Stimulated activated CD8-positive, alpha-beta memory T cell treated with anti-CD3 and anti-CD28 coated beads, Interleukin-4, amount 100 ng/mL, for 24 hours (primary cell): ENCODE data around the gene RPUSD1.
"Not testable (repeated sequence)": the region's sequence is repeated elsewhere in the genome, so short reads cannot be mapped to it uniquely, and the experiment has no call there.

ENCODE experiments used
- DNase-seq: peaks from one replicate; pipeline ENCODE4 v3.0.0-alpha.2; 2020; ENCODE audit warnings: low read depth

RPUSD1 gene

DNA sequence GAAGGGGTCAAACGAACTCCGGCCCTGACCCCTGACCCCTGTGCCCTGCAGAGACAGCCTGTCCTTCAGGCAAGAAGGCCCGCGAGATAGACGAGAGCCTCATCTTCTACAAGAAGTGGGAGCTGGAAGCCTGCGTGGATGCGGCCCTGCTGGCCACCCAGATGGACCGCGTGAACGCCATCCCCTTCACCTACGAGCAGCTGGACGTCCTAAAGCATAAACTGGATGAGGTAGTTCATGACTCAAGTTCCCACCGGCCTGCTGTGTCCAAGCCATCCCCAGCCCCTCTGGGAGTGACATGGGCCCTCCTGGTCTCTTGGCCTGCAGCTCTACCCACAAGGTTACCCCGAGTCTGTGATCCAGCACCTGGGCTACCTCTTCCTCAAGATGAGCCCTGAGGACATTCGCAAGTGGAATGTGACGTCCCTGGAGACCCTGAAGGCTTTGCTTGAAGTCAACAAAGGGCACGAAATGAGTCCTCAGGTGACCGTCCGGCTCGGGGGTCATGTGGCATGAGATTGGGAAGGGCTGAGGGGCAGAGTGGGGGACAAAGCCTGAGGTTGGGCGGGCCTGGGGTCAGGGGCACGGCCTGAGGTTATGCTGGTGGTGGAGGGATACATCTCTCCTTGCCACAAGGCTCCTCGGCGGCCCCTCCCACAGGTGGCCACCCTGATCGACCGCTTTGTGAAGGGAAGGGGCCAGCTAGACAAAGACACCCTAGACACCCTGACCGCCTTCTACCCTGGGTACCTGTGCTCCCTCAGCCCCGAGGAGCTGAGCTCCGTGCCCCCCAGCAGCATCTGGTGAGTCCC is 22.0 kb downstream of the RPUSD1 start:
- DNase-seq, result no peak

DNA sequence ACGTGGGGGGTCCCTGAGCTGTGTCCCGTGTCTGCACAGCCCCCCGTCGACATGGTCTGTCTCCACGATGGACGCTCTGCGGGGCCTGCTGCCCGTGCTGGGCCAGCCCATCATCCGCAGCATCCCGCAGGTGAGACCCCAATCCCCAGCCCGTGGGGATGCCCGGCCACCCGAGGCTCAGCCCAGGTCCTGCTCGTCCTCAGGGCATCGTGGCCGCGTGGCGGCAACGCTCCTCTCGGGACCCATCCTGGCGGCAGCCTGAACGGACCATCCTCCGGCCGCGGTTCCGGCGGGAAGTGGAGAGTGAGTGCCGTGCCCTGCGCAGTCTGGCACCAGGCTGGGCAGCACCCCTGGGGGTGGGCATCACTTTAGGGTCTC is 22.7 kb downstream of the RPUSD1 start:
- DNase-seq, result no peak

DNA sequence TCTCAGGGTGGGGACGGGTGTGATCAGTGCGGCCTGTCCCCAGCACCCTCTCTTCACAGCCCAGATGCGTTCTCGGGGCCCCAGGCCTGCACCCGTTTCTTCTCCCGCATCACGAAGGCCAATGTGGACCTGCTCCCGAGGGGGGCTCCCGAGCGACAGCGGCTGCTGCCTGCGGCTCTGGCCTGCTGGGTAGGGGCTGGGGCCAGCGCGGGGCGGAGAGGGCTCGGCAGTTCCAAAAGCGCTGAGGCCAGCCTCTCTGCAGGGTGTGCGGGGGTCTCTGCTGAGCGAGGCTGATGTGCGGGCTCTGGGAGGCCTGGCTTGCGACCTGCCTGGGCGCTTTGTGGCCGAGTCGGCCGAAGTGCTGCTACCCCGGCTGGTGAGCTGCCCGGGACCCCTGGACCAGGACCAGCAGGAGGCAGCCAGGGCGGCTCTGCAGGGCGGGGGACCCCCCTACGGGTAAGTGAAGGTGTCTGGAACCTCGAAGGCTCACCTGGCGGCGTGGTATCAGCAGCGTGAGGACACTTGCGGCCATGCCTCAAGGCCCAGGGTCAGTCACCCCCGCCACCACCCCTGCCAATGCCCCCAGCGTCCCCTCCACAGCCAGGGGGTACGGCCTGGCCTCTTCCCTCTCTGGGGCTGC is 23.2 kb downstream of the RPUSD1 start:
- no peak for DNase-seq

DNA sequence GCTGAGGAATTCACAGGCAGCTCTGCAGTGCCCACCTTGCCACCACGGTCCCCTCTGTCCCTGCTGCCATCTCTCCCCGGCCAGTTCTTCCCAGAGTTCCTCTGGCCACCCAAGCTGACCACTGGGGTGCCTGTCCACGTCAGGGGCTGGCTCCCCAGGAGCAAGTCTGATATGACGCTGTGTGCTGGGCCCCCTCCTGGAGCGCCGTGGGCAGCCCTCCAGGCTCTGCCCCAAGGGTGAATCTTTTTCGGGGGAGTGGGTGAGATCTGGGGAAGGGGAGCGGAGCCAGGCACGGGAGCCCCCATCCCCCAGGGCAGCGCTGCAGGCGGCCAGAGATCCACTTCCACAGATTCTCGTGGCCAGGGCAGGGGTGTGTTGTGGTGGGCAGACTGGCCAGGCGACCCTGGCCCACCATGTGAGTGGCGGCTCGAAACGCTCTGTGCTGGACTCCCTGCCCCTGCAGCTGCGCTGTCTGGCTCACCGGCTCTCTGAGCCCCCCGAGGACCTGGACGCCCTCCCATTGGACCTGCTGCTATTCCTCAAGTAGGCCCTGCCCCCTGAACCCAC is 23.9 kb downstream of the RPUSD1 start:
- no peak for DNase-seq

DNA sequence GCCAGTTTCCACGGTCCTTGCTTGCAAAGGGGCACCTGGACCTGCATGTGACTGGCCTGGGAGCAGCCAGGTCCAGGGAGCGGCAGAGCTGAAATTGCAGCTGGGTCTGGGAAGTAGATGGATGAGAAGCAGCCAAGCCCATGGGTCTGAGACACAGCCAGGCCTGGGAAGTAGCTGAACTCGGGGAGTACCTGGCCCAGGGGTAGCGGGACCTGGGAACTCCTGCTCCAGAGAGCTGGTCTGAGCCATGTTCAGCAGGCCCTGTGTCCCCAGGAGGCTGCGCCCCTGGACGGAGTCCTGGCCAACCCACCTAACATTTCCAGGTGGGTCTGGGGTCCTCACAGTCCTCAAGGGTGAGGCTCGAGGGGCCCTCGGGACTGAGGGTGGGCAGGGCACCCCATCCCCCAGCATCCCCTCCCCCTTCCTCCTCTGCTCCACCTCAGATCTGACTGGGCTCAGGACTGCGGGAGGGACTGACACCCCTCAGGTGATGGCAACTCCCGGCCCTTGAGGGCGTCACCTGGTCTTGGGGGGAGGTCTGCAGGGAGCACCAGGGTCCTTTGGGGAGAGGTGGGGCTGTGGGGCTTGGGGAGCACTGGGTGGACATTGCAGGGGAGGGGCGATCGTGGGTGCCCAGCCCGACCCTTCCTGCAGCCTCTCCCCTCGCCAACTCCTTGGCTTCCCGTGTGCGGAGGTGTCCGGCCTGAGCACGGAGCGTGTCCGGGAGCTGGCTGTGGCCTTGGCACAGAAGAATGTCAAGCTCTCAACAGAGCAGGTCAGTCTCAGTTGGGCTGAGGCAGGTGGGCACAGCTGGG is 24.6 kb downstream of the RPUSD1 start:
- DNase-seq, result no peak

DNA sequence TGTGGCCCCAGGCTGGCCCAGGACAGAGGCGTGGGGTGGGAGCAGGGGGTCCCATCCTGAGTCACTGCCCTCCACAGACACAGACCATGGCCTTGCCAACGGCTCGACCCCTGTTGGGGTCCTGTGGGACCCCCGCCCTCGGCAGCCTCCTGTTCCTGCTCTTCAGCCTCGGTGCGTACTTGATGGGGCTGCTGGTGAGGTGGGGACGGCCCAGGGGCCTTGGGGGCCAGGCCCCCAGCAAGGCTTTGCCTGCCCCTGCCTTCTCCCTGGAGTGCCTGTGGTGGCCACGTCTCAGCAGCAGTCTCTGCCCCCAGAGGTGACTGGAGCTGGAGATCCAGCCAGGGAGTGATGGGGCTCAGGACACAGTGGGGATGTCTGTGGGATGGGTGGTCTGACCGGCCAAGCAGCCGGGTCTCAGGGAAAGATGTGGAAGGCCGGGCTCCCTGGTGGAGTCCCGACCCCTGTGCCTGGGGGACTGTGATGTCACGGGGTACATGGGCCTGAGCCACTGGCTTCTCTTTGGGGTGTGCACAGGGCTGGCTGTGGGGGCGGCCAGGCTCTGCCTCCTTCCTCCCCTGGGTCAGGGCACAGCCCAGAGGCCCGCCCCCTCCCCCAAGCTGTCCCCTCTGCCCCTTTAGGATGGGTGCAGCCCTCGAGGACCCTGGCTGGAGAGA is 25.4 kb downstream of the RPUSD1 start:
- no peak for DNase-seq

DNA sequence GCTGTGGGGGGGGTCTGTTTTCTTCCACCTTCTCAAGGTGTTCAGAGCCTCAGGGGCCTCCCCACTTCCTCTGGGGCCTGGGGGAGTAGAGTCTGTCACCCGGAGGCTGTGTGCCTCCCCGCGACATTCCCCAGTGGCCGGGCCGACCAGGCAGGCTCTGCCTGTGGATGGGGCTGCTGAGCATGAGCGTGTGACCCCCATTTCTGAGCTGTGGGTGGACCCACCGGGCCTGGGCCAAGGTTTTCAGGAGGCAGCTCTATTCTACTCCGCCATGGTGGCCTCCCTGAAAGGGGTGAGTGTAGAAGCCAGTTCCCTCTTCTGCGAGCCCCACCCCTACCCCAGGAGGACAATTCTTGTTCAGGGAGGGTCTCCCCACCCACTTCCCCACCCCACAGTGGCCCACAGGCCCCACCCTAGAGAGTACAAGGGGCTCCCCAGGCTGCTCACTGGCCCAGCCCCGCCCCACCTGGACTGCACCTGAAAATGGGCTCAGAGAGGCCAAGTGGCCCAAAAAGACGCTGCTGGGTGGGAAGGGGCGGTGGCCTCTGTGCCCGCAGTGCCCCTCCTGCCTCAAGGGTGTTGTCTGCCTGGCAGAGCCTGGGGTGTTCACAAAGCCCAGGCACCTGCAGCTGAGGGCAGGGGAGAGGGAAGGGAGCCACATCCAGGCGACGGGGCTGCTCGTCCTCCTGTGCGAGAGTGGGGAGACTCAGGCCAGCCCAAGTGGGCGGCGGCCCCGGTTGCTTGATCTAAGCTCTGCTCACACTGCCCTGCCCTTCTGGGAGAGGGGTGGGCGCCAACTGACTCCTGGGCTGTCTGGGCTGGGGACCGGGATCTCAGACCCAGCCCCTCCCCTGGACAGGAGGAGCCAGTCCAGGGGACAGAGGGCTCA is 26.3 kb downstream of the RPUSD1 start:
- DNase-seq, result no peak

DNA sequence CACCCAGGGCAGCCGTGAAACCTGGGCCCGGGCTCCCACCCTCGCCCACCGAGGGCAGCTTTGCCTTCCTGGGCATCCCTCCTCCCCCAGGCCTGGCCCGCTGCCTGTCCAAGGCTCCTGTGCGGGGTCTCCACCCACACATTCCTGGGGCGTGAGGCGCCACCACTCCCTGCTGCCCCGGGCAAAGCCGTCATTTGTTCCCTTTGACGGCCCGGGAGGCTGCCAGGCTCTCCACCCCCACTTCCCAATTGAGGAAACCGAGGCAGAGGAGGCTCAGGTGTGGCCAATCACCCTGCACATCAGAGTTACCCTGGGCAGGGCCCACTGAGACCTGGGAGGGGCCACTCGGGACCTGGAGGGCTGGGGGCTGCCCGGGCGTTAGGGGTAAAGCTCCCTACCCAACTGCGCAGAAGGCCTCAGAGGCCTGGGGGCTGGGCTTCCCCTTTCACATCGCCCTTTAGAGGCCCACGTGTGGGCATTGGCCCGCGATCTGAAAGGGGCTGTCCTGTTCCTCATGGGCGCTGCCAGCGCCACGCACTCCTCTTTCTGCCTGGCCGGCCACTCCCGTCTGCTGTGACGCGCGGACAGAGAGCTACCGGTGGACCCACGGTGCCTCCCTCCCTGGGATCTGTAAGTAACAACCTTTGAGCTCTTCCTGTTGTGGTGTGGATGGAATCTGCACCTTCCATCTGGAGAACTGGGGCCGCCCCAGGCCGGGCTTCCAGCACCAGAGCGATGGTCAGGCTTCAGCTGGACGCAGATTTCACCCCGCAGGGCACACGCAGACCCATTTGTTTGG is 27.4 kb downstream of the RPUSD1 start, which contains the start of gene MSLN:
Gene MSLN (plus strand): TSS at position 190 of the 799 bp plus-strand sequence. CDS start 1,947 bp downstream, outside the sequence.
- no peak for DNase-seq

DNA sequence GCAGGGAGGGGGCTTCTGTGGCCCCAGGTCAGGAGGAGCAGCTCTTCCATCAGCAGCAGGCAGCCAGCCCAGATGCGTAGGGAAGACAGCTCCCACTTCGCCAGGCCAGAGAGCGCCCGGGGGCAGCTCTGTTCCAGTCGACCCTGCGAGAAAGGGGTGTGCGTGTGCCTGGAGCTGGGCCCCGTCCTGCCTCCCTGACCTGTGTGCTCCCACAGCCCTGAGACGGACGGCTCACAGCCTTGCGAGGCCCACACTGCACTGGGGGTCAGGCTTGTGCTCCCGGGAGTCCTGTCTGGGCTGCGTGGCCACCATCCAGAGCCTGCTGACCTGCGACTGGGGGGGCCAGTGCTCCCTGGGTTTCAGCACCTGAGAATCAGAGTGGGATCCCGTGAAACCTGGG is 28.1 kb downstream of the RPUSD1 start:
- DNase-seq, result no peak

DNA sequence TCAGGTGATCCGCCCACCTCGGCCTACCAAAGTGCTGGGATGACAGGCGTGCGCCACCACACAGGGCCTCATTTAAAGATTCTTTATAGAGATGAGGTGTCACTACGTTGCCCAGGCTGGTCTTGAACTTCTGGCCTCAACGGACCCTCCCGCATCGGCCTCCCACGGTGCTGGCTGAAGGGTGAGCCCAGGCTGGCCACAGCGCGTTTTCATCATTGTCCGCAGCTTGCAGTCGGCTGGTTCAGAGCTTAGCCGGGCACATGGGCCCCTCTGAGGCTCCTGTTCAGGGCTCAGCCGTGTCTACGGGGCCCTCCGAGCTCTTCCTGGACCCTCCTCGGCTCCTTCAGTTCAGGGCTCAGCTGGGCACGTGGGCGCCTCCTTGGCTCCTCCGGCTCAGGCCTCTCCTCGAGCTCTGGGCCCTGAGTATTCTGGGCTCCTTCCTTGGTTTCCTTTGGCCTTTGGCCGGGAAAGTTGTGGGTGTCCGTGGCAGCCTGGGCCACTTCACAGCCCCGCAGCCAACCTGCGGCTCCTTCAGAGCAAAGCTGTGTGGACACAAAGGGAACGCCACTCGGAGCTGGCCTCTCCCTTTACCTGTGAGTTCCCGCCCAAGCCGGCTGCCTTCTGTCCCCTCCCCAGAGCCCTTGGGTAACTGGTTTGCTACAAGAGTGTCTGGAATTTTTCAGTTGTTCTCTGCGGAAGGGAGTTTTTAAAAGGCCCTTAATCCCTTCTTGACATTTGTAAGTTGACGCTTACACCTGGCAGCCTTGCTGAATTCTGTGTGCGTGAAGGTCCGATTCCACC is 28.9 kb downstream of the RPUSD1 start:
- DNase-seq, result no peak

DNA sequence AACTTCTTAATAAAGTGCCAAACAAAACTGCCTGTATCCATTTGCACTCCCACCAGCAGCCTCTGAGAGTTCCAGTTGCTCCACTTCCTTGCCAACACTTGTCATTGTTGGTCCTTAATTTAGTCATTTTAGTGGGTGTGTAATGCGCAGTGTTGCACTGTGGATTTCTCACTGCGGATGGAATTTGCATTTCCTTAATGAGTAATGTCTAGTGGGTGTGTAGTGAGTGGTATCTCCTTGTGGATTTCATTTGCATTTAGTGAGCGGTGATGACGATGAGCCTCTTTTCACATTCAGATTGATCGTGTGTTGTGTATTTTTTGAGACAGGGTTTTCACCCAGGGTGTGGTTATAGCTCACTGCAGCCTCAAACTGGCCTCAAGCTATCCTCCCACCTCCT is 31.8 kb downstream of the RPUSD1 start:
- no peak for DNase-seq

DNA sequence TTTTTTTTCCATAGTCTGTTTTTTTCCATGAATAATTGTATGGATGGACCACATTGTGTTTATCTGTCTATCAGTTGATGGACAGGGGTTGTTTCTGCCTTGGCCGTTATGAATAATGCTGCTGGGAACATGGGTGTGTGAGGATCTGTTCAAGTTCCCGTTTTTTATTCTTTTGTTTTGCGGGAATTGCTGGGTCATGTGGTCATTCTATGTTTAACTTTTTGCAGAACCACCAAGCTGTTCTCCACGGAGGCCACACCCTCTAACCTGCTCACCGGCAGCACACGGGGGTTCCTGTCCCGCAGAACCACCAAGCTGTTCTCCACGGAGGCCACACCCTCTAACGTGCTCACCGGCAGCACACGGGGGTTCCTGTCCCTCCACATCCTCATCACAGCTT is 33.5 kb downstream of the RPUSD1 start:
- DNase-seq, result no peak

DNA sequence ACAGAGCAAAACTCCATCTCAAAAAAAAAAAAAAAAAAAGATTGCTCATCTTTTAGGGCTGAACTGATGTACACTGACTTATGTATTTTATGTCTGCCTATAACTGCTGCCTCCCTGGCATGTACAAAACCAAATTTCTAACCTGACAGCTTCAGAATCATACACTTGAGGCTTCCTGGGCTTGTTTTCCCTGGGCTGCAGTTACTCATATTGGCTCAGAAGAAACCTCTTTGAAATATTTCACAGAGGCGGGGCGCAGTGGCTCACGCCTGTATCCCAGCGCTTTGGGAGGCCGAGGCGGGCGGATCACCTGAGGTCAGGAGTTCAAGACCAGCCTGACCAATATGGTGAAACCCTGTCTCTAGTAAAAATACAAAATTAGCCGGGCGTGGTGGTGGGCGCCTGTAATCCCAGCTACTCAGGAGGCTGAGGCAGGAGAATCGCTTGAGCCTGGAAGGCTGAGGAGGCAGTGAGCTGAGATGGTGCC is 34.0 kb downstream of the RPUSD1 start:
- DNase-seq, result not testable (repeated sequence)

DNA sequence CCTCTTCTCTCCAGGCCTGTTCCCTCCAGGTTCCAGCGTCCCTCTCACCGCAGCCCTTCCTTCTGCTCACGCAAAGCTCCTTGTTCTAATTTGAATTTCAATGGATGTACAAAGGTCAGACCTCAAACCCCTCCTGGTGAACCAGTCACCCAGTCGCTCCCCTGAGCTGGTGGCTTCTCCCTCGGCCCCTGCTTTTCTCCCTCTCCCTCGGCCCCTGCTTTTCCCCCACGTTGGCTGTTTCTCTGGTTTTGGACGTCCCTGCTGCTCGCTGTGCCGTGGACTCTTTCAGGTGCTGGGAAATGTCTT is 36.2 kb downstream of the RPUSD1 start:
- DNase-seq, result no peak

DNA sequence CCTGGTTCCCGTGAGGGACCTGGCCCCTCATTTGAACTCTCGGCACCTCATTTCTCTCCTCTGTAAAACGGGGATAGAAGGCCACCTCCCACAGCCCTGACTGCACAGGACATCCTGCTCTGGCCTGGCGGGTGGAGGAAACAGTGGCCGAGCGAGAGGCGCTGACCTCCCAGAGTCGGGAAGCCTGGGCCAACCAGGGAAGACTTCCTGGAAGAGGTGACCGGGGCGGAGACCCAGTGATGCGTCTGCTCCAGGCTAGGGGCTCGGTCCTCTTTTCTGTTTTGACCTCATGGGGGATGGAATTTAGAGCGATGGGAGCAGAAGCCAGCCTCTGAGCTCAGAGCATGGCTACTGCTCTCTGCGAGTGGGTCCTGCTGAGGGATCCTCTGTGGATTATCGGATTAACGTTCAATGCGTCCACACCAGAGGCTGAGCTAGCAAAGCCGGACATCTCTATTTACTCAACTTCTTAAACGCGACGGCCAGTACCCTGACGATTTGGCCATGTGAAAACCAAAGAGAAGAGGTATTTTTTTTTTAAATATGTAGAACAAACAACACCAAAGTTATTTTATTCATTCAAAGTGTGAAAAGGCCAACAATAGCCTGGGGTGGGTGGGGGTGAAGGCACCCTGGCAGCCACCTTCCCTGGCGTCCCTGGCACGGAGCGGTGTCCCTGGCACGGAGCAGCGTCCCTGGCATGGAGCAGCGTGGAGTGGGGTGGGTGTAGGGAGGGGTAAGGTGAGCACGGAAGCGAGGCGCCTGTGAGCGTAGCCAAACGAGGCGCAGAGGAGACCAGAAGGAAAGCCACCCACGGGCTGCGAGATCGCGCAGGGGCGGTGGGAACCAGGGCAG is 36.8 kb downstream of the RPUSD1 start:
- DNase-seq, result no peak

DNA sequence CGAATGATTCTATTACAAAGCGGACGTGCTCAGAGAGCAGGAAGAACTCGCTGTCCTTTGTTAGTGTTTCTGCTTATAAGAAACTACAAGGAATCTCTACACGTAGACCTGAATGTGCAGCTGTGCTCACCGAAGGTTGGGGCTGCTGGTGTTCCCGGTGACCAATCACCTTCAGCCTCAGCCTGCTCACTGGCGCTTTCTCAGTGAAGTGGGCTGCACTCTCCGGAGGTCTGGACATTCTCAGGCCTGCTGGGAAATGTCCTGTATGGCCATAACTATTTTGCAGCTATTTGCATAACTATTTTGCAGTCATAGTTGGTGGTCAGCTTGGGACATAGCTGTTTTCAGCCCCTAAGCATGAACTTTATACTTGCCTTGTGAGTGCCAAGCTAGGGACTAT is 37.7 kb downstream of the RPUSD1 start:
- no peak for DNase-seq

DNA sequence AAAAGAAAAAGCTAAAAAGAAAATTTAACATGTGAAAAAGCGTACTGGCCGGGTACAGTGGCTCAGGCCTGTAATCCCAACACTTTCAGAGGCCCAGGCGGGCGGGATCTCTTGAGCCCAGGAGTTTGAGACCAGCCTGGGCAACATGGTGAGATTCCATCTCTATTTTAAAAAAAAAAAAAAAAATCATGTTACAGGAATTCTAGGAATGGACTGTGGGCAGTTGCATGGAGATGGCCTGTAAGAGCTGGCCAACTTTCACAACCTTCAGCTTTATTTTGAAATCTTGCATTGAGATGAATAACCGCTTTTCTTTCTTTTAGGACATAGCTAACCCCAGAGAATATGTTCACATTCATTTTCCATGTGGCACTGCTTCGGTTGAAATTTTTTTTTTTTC is 39.2 kb downstream of the RPUSD1 start:
- DNase-seq, result no peak
